Uterus (tissue), 2 donors: ENCODE measurements around the gene FAF1.

Experiments
- POLR2A ChIP-seq, 2 donors: fragments of 450-650 bp; IDR thresholded peaks; one replicate each; pipeline ENCODE4 v1.6.1; 2016; ENCODE audit warnings: antibody characterized with exemption in 2 of 2, mild to moderate bottlenecking in 1 of 2, moderate library complexity in 1 of 2
- TF ChIP-seq, protein P1 (sequence below), 4 experiments: fragments of 200-600 bp in 2 of 4; fragments of 450-650 bp in 2 of 4; sonication (generic) in 2 of 4; IDR thresholded peaks; one replicate each; pipeline ENCODE4 v1.5.1; 2016 to 2019; ENCODE audit warnings: antibody characterized with exemption in 4 of 4, mild to moderate bottlenecking in 2 of 4, moderate library complexity in 1 of 4

DNA sequence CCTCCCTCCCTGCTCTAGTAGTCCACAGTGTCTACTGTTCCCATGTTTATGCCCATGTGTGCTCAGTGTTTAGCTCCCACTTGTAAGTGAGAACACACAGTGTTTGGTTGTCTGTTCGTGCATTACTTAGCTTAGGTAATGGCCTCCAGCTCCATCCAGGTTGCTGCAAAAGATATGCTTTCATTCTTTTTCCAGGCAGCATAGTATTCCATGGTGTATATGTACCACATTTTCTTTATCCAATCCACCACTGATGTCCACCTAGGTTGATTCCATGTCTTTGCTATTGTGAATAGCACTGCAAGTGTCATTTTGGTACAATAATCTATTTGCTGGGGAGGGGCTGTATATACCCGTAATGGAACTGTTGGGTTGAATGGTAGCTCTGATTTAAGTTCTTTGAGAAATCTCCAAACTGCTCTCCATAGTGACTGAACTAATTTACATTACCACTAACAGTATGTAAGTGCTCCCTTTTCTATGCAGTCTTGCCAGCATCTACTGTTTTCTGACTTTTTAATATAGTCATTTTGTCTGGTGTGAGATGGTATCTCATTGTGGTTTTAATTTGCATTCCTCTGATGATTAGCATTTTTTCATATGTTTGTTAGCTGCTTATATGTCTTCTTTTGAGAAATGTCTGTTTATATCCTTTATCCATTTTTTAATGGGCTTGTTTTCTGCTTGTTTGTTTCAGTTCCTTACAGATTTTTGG lies 344.9 kb downstream of the FAF1 start:
- TF ChIP-seq POLR2A (IDR thresholded peaks at IDR 0.05): no peak
- TF ChIP-seq, protein P1, sequence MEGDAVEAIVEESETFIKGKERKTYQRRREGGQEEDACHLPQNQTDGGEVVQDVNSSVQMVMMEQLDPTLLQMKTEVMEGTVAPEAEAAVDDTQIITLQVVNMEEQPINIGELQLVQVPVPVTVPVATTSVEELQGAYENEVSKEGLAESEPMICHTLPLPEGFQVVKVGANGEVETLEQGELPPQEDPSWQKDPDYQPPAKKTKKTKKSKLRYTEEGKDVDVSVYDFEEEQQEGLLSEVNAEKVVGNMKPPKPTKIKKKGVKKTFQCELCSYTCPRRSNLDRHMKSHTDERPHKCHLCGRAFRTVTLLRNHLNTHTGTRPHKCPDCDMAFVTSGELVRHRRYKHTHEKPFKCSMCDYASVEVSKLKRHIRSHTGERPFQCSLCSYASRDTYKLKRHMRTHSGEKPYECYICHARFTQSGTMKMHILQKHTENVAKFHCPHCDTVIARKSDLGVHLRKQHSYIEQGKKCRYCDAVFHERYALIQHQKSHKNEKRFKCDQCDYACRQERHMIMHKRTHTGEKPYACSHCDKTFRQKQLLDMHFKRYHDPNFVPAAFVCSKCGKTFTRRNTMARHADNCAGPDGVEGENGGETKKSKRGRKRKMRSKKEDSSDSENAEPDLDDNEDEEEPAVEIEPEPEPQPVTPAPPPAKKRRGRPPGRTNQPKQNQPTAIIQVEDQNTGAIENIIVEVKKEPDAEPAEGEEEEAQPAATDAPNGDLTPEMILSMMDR (IDR thresholded peaks at IDR 0.05): no peak
